ENCODE data around the gene BOLA2B.
"Not testable (repeated sequence)": the region's sequence is repeated elsewhere in the genome, so short reads cannot be mapped to it uniquely, and the experiment has no call there.

Gene BOLA2B

GRCh38 chr16:30184096-30184890 lies 9.2 kb downstream of the BOLA2B start:
- peak; percentile 34 for DNase-seq

- DNase-seq = peak; percentile 52
Observed at GRCh38 chr16:30183233-30184095, 10.0 kb downstream of the BOLA2B start, which contains the start of gene CORO1A. Gene CORO1A (plus strand): TSS chr16:30183602. CDS start chr16:30185210, 1,608 bp downstream.

GRCh38 chr16:30180741-30181140 lies 12.7 kb downstream of the BOLA2B start:
- DNase-seq = no peak

DNA sequence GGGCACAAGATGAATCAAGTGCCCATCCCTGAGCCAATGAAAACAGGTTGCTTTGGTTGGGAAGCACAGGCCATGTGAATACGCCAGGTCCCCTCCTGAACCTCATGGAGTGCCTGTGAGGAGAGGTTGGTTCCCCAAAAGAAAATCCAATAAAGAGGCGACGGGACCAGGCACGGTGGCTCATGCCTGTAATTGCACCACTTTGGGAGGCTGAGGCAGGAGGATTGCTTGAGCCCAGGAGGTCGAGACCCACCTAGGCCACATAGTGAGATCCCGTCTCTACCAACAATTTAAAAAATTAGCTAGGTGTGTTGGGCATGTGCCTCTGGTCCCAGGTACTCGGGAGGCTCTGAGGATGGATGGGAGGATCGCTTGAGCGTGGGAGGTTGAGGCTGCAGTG lies 13.5 kb downstream of the BOLA2B start:
- no peak for DNase-seq

DNA sequence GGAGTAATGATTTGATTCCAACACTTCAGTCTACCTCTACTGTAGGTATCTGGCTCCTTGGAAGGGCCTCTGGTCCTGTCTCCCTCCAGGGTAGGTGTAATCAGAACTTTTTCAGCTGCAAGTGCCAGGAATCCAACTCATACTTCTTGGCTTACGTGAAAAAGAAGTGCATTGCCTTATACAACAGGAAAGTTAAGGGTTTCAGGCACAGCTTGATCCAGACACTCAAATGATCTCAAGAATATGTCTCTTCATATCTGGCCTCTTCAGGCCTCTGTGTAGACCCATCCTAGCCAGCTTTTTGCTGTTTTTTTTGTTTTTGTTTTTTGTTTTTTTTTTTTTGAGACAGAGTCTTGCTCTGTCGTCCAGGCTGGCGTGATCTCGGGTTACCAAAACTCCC lies 14.3 kb downstream of the BOLA2B start:
- no peak for DNase-seq

GRCh38 chr16:30176876-30177275 lies 16.6 kb downstream of the BOLA2B start:
- DNase-seq = not testable (repeated sequence)

DNA sequence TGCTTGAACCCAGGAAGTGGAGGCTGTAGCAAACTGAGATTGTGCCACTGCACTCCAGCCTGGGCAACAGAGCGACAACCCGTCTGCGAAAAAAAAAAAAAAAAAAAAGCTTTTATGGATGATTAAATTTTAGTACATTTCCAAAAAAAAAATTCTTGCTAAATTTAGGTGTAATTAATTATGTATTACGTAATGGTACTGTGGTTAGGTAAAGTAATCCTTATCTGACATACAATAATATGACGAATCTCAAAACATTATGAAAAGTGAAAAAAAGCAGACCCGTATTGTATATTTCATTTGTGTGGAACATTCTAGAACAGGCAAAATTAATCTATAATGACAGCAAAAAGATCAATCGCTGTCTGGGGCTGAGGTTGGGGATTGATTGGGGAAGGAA lies 20.4 kb downstream of the BOLA2B start:
- DNase-seq = no peak

DNA sequence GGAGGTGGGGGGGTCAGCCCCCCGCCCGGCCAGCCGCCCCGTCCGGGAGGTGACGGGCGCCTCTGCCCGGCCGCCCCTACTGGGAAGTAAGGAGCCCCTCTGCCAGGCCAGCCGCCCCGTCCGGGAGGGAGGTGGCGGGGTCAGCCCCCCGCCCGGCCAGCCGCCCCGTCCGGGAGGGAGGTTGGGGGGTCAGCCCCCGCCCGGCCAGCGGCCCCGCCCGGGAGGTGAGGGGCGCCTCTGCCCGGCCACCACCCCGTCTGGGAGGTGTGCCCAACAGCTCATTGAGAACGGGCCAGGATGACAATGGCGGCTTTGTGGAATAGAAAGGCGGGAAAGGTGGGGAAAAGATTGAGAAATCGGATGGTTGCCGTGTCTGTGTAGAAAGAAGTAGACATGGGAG lies 23.3 kb downstream of the BOLA2B start:
- not testable (repeated sequence) for DNase-seq

- DNase-seq = not testable (repeated sequence)
Observed at GRCh38 chr16:30169416-30169815, 24.1 kb downstream of the BOLA2B start.

DNA sequence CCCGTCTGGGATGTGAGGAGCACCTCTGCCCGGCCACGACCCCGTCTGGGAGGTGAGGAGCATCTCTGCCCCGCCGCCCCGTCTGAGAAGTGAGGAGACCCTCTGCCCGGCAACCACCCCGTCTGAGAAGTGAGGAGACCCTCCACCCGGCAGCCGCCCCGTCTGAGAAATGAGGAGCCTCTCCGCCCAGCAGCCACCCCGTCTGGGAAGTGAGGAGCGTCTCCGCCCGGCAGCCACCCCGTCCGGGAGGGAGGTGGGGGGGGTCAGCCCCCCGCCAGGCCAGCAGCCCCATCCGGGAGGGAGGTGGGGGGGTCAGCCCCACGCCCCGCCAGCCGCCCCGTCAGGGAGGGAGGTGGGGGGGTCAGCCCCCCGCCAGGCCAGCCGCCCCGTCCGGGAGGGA lies 24.7 kb downstream of the BOLA2B start:
- not testable (repeated sequence) for DNase-seq

- no peak for DNase-seq
Observed at GRCh38 chr16:30166202-30166902, 27.1 kb downstream of the BOLA2B start.

GRCh38 chr16:30163538-30163937 lies 29.9 kb downstream of the BOLA2B start:
- no peak for DNase-seq

DNA sequence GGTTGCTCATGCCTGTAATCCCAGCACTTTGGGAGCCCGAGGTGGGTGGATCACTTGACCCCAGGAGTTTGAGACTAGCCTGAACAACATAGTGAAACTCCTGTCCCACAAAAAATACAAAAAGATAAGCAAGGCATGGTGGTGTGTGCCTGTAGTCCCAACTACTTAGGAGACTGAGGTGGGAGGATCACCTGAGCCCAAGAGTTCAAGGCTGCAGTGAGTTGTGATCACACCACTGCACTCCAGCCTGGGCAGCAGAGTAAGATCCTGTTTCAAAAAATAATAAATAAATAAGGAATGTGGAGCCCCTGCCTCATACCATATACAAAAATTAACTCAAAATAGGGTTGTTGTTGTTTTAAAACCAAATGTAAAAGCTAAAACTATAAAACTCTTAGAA lies 36.3 kb downstream of the BOLA2B start:
- no peak for DNase-seq

DNA sequence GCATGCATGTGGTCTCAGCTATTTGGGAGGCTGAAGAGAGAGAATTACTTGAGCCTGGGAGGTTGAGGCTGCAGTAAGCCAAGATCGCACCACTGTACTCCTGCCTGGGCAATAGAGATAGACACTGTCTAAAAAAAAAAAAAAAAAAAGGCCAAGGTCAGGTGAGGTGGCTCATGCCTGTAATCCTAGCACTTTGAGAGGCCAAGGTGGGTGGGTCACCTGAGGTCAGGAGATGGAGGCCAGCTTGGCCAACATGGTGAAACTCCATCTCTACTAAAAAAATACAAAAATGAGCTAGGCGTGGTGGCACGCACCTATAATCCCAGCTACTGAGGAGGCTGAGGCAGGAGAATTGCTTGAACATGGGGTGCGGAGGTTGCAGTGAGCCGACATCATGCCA lies 38.3 kb downstream of the BOLA2B start:
- no peak for DNase-seq

GRCh38 chr16:30152517-30152916 lies 40.9 kb downstream of the BOLA2B start:
- DNase-seq = no peak

DNA sequence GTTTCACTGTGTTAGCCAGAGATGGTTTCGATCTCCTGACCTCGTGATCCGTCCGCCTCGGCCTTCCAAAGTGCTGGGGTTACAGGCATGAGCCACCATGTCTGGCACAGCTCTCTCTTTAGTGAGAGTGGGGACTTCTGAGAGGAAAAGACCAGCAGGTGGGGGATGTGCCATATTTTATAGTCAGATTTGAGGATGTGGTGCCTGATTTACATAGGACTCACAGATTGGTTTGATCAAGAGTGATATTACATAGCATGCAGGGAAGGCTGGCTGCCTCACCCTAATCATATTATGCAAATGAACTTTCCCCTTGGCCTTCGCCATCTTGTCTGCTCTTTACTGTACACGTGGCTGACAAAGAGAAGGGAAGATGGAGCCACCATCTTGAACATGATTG lies 42.4 kb downstream of the BOLA2B start:
- DNase-seq = no peak

GRCh38 chr16:30149250-30149930 lies 44.1 kb downstream of the BOLA2B start:
- no peak for DNase-seq

DNA sequence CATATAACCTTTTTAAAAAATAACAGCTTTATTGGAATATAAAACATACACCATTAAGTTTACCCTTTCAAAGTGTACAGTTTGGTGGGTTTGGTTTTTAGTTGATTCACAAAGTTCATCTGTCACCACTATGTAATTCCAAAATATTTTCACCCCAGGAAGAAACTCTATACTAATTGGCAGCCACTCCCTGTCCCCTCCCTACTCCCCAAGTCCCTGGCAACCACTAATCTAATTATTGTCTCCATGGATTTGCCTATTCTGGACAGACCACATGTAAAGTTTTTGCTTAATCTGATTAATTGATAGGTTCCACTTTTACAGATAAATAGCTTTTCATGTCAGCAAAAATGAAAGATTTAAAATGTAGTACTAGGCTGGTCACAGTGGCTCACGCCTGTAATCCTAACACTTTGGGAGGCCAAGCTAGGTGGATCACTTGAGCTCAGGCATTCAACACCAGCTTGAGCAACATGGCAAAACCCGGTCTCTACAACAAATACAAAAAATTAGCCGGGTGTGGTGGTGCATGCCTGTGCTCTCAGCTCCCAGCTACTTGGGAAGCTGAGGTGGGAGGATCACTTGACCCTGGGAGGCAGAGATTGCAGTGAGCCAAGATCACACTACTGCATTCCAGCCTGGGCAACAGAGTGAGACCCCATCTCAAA lies 45.5 kb downstream of the BOLA2B start:
- DNase-seq = no peak

GRCh38 chr16:30145657-30146056 lies 47.8 kb downstream of the BOLA2B start:
- DNase-seq = no peak

DNA sequence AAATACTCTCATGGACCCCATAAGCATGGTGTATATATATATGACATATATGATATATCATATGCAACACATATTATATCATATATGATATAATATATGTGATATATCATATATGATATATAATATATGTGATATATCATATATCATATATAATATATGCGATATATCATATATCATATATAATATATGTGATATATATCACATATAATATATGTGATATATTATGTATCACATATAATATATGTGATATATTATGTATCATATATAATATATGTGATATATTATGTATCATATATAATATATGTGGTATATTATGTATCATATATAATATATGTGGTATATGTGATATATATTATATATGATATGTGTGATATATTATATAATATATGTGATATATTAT lies 48.5 kb downstream of the BOLA2B start:
- DNase-seq = no peak

DNA sequence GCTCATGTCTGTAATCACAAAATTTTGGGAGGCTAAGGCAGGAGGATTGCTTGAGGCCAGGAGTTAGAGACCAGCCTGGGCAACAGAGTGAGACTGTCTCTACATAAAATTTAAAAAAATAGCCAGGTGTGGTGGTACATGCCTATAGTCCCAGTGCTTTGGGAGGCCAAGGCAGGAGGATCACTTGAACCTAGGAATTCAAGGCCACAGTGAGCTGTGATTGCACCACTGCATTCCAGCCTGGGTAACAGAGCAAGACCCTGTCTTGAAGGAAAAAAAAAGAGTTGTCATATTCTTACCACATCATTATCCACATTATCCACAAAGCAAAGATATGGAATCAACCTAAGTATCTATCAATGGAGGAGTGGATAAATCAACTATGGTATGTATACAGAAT lies 49.4 kb downstream of the BOLA2B start:
- no peak for DNase-seq

DNA sequence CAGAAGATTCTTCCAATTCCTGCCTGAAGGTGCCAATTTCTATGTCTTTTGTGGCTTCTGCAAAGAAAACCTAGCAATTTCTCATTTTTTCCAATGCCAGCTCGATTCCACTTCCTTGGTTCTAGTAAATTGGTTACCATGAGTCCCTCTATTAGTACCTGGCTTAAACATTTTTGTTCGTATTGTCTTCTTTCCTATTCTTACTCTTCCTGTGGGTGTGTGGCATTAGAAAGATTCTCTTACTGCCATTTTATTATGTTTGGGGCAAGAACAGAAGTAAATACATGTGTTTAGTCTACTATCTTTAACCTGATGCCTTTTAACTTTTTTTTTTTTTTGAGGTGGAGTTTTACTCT lies 50.1 kb downstream of the BOLA2B start:
- DNase-seq = no peak

Data from NCI-H774 (cell line).